ENCODE measurements around the gene RGS13. TPM values are rescaled to one million over a fixed set of nuclear protein-coding genes. Genes with fewer than 3 reads are reported as not detected.

RGS13 gene
- total and polyA plus RNA-seq, 2 donors (not counting 1 experiment from before 2014, with no cell fraction given): not detected

DNA sequence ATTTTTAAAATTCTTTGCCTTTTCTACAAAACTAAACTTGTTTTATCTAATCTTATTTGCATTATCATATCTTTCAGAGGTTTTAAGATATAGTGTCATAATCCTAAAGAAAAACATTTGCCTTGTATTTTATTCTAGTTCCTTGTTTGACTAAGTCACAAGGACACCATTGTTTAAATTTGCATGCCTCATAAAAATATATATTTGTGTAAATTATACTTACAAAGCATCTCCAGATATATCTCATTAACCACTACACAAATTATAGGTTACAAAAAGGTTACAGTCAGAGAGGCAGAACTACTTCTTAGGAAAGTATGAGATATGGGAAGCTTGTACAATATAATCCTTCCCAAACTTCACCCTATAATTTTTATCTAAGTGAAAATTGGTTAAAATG lies 4.2 kb upstream of the RGS13 start:
- Histone ChIP-seq H3K4me3 (replicated peaks in 1 of 4; ENCODE audit: control extremely low read depth in 1 of 4, insufficient read depth in 1 of 4, low read depth in 3 of 4, low read length in 4 of 4) (no peak overlapping the region), H3K27ac (ENCODE audit: insufficient read depth, low read length) (no peak overlapping the region), H4K20me1 (ENCODE audit: control insufficient read depth, extremely low read depth, insufficient read depth, low read length) (no peaks in the 10 kb centered on the region), H3K9ac (ENCODE audit: insufficient read depth, low read length) (no peak overlapping the region), H3K79me2 (ENCODE audit: control insufficient read depth, insufficient read depth, low read length) (no peaks in the 10 kb centered on the region), H3K27me3 (ENCODE audit: control insufficient read depth, insufficient read depth, low read length) (no peaks in the 10 kb centered on the region), H3K4me2 (ENCODE audit: extremely low read depth, insufficient read depth, low read length) (no peak overlapping the region), H3K36me3 (ENCODE audit: control insufficient read depth, insufficient read depth, low read length) (no peaks in the 10 kb centered on the region), H3K9me3 (ENCODE audit: control insufficient read depth, insufficient read depth, low read depth, low read length) (no peaks in the 10 kb centered on the region), H2AFZ (ENCODE audit: low read length) (no peak overlapping the region), H3K4me1 (ENCODE audit: control insufficient read depth, extremely low read depth, insufficient read depth, low read length) (no peaks in the 10 kb centered on the region)
- TF ChIP-seq, protein P1, sequence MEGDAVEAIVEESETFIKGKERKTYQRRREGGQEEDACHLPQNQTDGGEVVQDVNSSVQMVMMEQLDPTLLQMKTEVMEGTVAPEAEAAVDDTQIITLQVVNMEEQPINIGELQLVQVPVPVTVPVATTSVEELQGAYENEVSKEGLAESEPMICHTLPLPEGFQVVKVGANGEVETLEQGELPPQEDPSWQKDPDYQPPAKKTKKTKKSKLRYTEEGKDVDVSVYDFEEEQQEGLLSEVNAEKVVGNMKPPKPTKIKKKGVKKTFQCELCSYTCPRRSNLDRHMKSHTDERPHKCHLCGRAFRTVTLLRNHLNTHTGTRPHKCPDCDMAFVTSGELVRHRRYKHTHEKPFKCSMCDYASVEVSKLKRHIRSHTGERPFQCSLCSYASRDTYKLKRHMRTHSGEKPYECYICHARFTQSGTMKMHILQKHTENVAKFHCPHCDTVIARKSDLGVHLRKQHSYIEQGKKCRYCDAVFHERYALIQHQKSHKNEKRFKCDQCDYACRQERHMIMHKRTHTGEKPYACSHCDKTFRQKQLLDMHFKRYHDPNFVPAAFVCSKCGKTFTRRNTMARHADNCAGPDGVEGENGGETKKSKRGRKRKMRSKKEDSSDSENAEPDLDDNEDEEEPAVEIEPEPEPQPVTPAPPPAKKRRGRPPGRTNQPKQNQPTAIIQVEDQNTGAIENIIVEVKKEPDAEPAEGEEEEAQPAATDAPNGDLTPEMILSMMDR (conservative IDR thresholded peaks at IDR 0.05 in 1 of 2, IDR thresholded peaks at IDR 0.05 in 1 of 2; ENCODE audit: low read depth in 1 of 2, low read length in 2 of 2): no peak
- no peak for TF ChIP-seq EZH2 (IDR thresholded peaks at IDR 0.05; ENCODE audit: low read length, missing control alignments)
- no peak for DNase-seq (ENCODE audit: low read depth in 2 of 2)

DNA sequence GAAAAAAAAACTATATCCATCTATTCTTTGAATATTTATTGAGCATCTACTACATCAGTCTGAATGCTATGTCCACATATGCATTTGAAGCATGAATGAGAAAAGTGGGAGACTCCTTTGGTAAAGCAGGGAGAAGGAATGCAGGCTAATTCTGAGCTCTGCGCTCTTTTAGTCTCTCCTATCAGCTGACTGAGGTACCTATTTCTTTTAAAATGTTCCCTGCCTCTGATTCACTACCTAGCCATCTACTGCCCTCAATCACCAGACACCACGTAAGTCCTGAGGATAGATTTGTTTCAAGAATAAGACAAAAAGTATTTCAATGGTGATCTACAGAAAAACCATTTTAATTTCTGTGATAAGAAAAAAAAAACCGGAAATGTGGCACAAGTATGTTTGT lies 3.8 kb upstream of the RGS13 start:
- DNase-seq (ENCODE audit: low read depth in 2 of 2): peak in 1 of 2 donors; percentile 52
- no peak overlapping the region for H3K4me2 ChIP-seq (ENCODE audit: extremely low read depth, insufficient read depth, low read length)
- no peak overlapping the region for H3K9ac ChIP-seq (ENCODE audit: insufficient read depth, low read length)
- H3K4me1 ChIP-seq (ENCODE audit: control insufficient read depth, extremely low read depth, insufficient read depth, low read length): no peaks in the 10 kb centered on the region
- H4K20me1 ChIP-seq (ENCODE audit: control insufficient read depth, extremely low read depth, insufficient read depth, low read length): no peaks in the 10 kb centered on the region
- H3K27me3 ChIP-seq (ENCODE audit: control insufficient read depth, insufficient read depth, low read length): no peaks in the 10 kb centered on the region
- H2AFZ ChIP-seq (ENCODE audit: low read length): no peak overlapping the region
- H3K27ac ChIP-seq (ENCODE audit: insufficient read depth, low read length): no peak overlapping the region
- no peak for TF ChIP-seq EZH2 (IDR thresholded peaks at IDR 0.05; ENCODE audit: low read length, missing control alignments)
- TF ChIP-seq, protein P1 (conservative IDR thresholded peaks at IDR 0.05 in 1 of 2, IDR thresholded peaks at IDR 0.05 in 1 of 2; ENCODE audit: low read depth in 1 of 2, low read length in 2 of 2): no peak
- H3K4me3 ChIP-seq (replicated peaks in 1 of 4; ENCODE audit: control extremely low read depth in 1 of 4, insufficient read depth in 1 of 4, low read depth in 3 of 4, low read length in 4 of 4): no peak overlapping the region
- no peaks in the 10 kb centered on the region for H3K9me3 ChIP-seq (ENCODE audit: control insufficient read depth, insufficient read depth, low read depth, low read length)
- no peaks in the 10 kb centered on the region for H3K36me3 ChIP-seq (ENCODE audit: control insufficient read depth, insufficient read depth, low read length)
- no peaks in the 10 kb centered on the region for H3K79me2 ChIP-seq (ENCODE audit: control insufficient read depth, insufficient read depth, low read length)

DNA sequence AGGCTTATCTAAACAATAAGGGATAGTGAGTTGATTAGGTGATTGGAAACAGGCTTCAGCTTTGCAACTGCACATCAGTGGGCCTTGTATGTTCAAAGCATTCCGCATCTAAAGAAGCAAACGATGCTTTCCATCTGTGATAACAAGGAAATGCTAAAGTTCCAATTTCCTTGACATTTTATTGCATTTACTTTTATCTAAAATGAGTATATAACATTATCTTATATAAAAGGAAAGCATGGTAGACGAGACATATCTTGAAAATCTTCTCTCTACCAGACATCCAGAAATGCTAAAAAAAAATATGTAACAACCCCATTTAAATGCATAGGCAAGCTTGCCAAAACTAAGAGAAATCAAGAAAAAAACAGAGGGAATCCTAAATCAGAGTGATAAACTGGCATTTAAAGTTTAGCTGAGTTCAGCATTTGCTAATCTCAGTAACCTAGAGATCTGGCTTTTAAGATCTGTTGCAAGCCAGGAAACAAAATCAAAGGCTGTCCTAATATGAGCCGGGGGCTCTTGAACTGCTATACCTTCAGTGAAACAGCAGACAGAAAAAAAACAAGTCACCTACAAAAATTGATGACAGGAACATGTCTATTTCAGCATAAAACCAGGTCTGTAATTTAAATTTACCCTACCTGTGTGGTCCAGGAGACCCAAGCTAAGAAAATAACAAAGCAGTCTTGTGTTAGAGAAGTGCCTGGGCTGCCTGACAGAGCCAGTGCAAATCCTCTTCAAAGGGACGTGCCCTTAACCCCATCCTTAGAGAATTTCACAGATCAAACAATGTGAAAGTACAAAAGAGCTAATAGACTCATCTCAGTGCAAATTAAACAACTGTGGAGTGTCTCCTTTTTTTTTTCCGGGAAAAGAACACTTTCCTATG lies 3.1 kb upstream of the RGS13 start:
- Histone ChIP-seq H3K27me3 (ENCODE audit: control insufficient read depth, insufficient read depth, low read length) (no peaks in the 10 kb centered on the region), H3K36me3 (ENCODE audit: control insufficient read depth, insufficient read depth, low read length) (no peaks in the 10 kb centered on the region), H2AFZ (ENCODE audit: low read length) (peak overlapping the region; percentile 32), H3K4me1 (ENCODE audit: control insufficient read depth, extremely low read depth, insufficient read depth, low read length) (no peaks in the 10 kb centered on the region), H3K79me2 (ENCODE audit: control insufficient read depth, insufficient read depth, low read length) (no peaks in the 10 kb centered on the region), H3K4me3 (replicated peaks in 1 of 4; ENCODE audit: control extremely low read depth in 1 of 4, insufficient read depth in 1 of 4, low read depth in 3 of 4, low read length in 4 of 4) (peak overlapping the region in 2 of 4 experiments; percentile 8 to 14), H4K20me1 (ENCODE audit: control insufficient read depth, extremely low read depth, insufficient read depth, low read length) (no peaks in the 10 kb centered on the region), H3K9ac (ENCODE audit: insufficient read depth, low read length) (no peak overlapping the region), H3K27ac (ENCODE audit: insufficient read depth, low read length) (no peak overlapping the region), H3K9me3 (ENCODE audit: control insufficient read depth, insufficient read depth, low read depth, low read length) (no peaks in the 10 kb centered on the region), H3K4me2 (ENCODE audit: extremely low read depth, insufficient read depth, low read length) (peak overlapping the region; percentile 57)
- DNase-seq (ENCODE audit: low read depth in 2 of 2): no peak
- TF ChIP-seq, protein P1 (conservative IDR thresholded peaks at IDR 0.05 in 1 of 2, IDR thresholded peaks at IDR 0.05 in 1 of 2; ENCODE audit: low read depth in 1 of 2, low read length in 2 of 2): no peak
- no peak for TF ChIP-seq EZH2 (IDR thresholded peaks at IDR 0.05; ENCODE audit: low read length, missing control alignments)

Data from fibroblast of lung (primary cell).